Endothelial cell (in vitro differentiated cells): ENCODE results near the gene RNASE7. TPM values are rescaled to one million over a fixed set of nuclear protein-coding genes. Genes with fewer than 3 reads are reported as not detected.
A peak's percentile ranks its signal among the peaks of the same experiment; 100 is the strongest.

ENCODE experiments used
- DNase-seq: peaks from one replicate; pipeline ENCODE4 v3.0.0; 2021; ENCODE audit warnings: low spot score
- H3K27ac Mint-ChIP-seq: one replicate; pipeline ENCODE4 v1.8.0; 2021; ENCODE audit warnings: mixed read lengths, inconsistent platforms; ENCODE audit not compliant: unreplicated experiment
- H3K27me3 Mint-ChIP-seq: one replicate; pipeline ENCODE4 v1.8.0; 2021; ENCODE audit warnings: mild to moderate bottlenecking, moderate library complexity, mixed read lengths, inconsistent platforms; ENCODE audit not compliant: unreplicated experiment
- H3K36me3 Mint-ChIP-seq: one replicate; pipeline ENCODE4 v1.8.0; 2021; ENCODE audit warnings: mild to moderate bottlenecking, low read depth, mixed read lengths, inconsistent platforms; ENCODE audit not compliant: unreplicated experiment
- H3K4me1 Mint-ChIP-seq: one replicate; pipeline ENCODE4 v1.8.0; 2021; ENCODE audit warnings: mild to moderate bottlenecking, mixed read lengths, inconsistent platforms; ENCODE audit not compliant: unreplicated experiment
- H3K4me3 Mint-ChIP-seq: one replicate; pipeline ENCODE4 v1.8.0; 2021; ENCODE audit warnings: mild to moderate bottlenecking, mixed read lengths, inconsistent platforms; ENCODE audit not compliant: unreplicated experiment
- H3K9me3 Mint-ChIP-seq: one replicate; pipeline ENCODE4 v1.8.0; 2021; ENCODE audit warnings: mixed read lengths, inconsistent platforms; ENCODE audit not compliant: unreplicated experiment
- total RNA-seq: library from RNA; stranded (reverse); fragmentation: NEBNext Ultra II Directional; extraction: Animal tissue kit (Norgen Biotek cat#: 25700); gene quantifications from one replicate; pipeline ENCODE4 v1.2.1, GENCODE V29; 2021; ENCODE audit not compliant: unreplicated experiment
- TF ChIP-seq, protein P1 (sequence below): fragments of 200-600 bp; sonication (generic); IDR thresholded peaks from one replicate; pipeline ENCODE4 v1.5.0; 2021; ENCODE audit warnings: antibody characterized with exemption; ENCODE audit not compliant: unreplicated experiment

Gene RNASE7
- total RNA-seq, 1 donor from 2014 or later = not detected

- peaks cover 20% of the 10 kb centered on the region for H3K4me1 Mint-ChIP-seq
- no peaks in the 10 kb centered on the region for H3K36me3 Mint-ChIP-seq
- no peaks in the 10 kb centered on the region for H3K9me3 Mint-ChIP-seq
- peaks cover 11% of the 10 kb centered on the region for H3K27me3 Mint-ChIP-seq
- DNase-seq = no peak
- H3K4me3 Mint-ChIP-seq = no peak overlapping the region
- no peak overlapping the region for H3K27ac Mint-ChIP-seq
- TF ChIP-seq, protein P1, sequence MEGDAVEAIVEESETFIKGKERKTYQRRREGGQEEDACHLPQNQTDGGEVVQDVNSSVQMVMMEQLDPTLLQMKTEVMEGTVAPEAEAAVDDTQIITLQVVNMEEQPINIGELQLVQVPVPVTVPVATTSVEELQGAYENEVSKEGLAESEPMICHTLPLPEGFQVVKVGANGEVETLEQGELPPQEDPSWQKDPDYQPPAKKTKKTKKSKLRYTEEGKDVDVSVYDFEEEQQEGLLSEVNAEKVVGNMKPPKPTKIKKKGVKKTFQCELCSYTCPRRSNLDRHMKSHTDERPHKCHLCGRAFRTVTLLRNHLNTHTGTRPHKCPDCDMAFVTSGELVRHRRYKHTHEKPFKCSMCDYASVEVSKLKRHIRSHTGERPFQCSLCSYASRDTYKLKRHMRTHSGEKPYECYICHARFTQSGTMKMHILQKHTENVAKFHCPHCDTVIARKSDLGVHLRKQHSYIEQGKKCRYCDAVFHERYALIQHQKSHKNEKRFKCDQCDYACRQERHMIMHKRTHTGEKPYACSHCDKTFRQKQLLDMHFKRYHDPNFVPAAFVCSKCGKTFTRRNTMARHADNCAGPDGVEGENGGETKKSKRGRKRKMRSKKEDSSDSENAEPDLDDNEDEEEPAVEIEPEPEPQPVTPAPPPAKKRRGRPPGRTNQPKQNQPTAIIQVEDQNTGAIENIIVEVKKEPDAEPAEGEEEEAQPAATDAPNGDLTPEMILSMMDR = no peak
These were observed 24.8 kb downstream of the RNASE7 start for GRCh38 chr14:21066882-21067502.

DNA sequence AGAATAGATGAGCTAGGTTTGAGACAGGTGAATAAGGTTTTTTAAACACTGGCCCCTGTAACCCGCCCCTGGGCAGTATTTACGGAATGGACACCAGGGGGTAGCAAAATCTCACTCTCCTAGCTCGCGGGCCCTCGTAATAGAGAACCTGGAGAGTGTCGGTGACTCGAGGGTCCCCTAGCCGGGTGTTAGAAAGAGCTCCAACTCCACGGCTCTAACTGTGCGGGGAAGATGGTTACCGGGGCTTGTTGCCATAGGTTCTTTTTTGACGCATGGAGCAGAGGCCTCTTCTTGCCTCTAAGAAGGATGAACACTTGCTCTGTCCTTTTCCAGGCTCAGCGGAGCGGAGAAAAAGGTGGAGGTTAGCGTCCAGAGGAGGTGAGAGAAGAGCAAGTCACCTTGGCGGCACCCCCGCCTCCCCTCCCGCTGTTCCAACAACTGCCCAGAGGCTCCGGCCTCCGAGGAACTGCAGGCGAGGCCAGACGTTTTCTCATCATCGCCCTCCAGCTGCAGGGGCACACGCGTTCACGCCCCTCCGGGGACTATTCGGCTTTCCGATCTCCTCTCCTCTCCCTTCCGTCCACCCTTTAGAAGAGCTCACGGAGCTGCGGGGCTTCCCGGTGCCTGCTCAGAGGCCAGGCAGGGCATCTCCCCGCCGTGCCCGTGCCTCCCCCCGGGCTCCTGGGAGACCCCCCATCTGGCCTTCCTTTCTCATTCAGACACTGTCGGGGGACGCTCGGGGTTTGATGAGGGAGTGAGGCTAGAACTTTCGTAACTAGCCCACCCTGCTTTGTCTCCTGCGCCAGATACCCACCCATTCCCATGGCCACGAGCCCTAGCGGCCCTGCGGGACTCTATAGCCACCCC is 26.6 kb downstream of the RNASE7 start:
- H3K9me3 Mint-ChIP-seq = no peaks in the 10 kb centered on the region
- H3K4me3 Mint-ChIP-seq = peak overlapping the region; percentile 83
- TF ChIP-seq, protein P1 = peak; percentile 51
- H3K4me1 Mint-ChIP-seq = peaks cover 15% of the 10 kb centered on the region
- H3K36me3 Mint-ChIP-seq = peaks cover 5% of the 10 kb centered on the region
- H3K27me3 Mint-ChIP-seq = peaks cover 17% of the 10 kb centered on the region
- peak; percentile 67 for DNase-seq
- H3K27ac Mint-ChIP-seq = no peak overlapping the region

GRCh38 chr14:21069388-21070082 is 27.4 kb downstream of the RNASE7 start:
- Mint-ChIP-seq H3K4me3 (peak overlapping the region; percentile 78), H3K36me3 (peaks cover 5% of the 10 kb centered on the region), H3K9me3 (no peaks in the 10 kb centered on the region), H3K27me3 (peaks cover 17% of the 10 kb centered on the region), H3K27ac (peak overlapping the region; percentile 73), H3K4me1 (peaks cover 15% of the 10 kb centered on the region)
- DNase-seq = peak; percentile 26
- TF ChIP-seq, protein P1 = no peak

- peak; percentile 38 for DNase-seq
- peaks cover 5% of the 10 kb centered on the region for H3K36me3 Mint-ChIP-seq
- H3K27ac Mint-ChIP-seq = peak within 1 kb of the TSS; percentile 74
- peaks cover 15% of the 10 kb centered on the region for H3K4me1 Mint-ChIP-seq
- H3K4me3 Mint-ChIP-seq = peak within 1 kb of the TSS; percentile 90
- peaks cover 19% of the 10 kb centered on the region for H3K27me3 Mint-ChIP-seq
- TF ChIP-seq, protein P1 = no peak
- no peaks in the 10 kb centered on the region for H3K9me3 Mint-ChIP-seq
These were observed 28.0 kb downstream of the RNASE7 start, which contains the start of gene ARHGEF40 for GRCh38 chr14:21070083-21070609. Gene ARHGEF40 (plus strand): TSS chr14:21070304. CDS start chr14:21070397, 93 bp downstream.
